Measurements from ENCODE around the gene SIRPG. TPM values are rescaled to one million over a fixed set of nuclear protein-coding genes. Genes with fewer than 3 reads are reported as not detected.

SIRPG gene
- total RNA-seq, 2 donors from 2014 or later = not detected

- H3K4me3 ChIP-seq (ENCODE audit: low read length) = no peak overlapping the region
- H3K27me3 Mint-ChIP-seq (ENCODE audit: insufficient read depth) = no peaks in the 10 kb centered on the region
- 100% methylated on average over 1 of the region's 1 CpG; no CpG with 5 or more reads in 1 of the 2 experiments for WGBS, 2 experiments (ENCODE audit: insufficient coverage in 1 of 2, insufficient read length in 1 of 2)
- H3K27ac Mint-ChIP-seq = no peak overlapping the region
- no peaks in the 10 kb centered on the region for H3K36me3 ChIP-seq (ENCODE audit: control insufficient read depth, insufficient read depth, low read length)
- H3K4me1 Mint-ChIP-seq = no peaks in the 10 kb centered on the region
- H3K9ac ChIP-seq (ENCODE audit: extremely low read depth, low read length, poor library complexity, severe bottlenecking) = no peak overlapping the region
- no peaks in the 10 kb centered on the region for H3K9me3 ChIP-seq (ENCODE audit: control insufficient read depth, low read length)
- H3K4me1 ChIP-seq (ENCODE audit: control insufficient read depth, insufficient read depth, low read length) = no peaks in the 10 kb centered on the region
- H3K27ac ChIP-seq (ENCODE audit: low read depth, low read length) = no peak overlapping the region
- no peak for DNase-seq
- no peak overlapping the region for H3K4me3 Mint-ChIP-seq
- no peaks in the 10 kb centered on the region for H3K36me3 Mint-ChIP-seq (ENCODE audit: low read depth)
- TF ChIP-seq CTCF (conservative IDR thresholded peaks at IDR 0.05) = no peak
- H3K27me3 ChIP-seq (ENCODE audit: control insufficient read depth, insufficient read depth, low read length, poor library complexity, severe bottlenecking) = no peaks in the 10 kb centered on the region
- peaks cover 6% of the 10 kb centered on the region for H3K9me3 Mint-ChIP-seq
Observed at GRCh38 chr20:1621316-1621715, 36.3 kb downstream of the SIRPG start.

DNA sequence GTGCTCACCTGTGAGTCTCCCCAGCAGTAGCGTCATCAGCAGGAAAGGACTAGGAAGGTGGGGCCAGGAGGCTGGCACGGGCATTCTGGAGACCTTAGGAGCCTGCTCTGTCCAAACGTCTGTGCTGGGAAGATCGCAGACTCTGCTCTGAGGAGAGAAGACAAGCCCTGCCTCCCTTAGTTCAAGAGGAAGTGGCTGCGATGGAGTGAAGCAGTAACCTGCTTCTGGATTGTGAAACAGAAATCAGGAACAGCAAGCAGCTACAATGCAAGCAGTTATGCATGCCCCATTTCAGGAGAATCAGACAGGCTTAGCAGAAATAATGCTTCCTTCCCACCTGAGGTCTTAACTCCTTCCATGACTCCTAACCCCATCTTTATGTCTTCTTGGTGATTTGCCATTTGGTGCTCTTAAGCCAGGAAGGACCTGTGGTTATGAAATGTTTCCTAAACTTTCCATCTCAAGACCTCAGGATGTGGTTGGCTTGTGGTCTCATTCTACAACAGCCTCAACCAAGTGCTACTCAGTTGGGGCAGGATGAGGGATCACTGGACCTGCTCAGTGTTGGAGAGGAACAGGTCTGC is 37.6 kb downstream of the SIRPG start, which contains the start of gene SIRPB1:
SIRPB1 (minus strand) TSS at position 149 of the 584 bp plus-strand sequence; CDS start at position 84, 65 bp downstream.
- Histone ChIP-seq H3K9ac (ENCODE audit: extremely low read depth, low read length, poor library complexity, severe bottlenecking) (no peak within 1 kb of the TSS), H3K4me1 (ENCODE audit: control insufficient read depth, insufficient read depth, low read length) (no peaks in the 10 kb centered on the region), H3K27ac (ENCODE audit: low read depth, low read length) (no peak within 1 kb of the TSS), H3K27me3 (ENCODE audit: control insufficient read depth, insufficient read depth, low read length, poor library complexity, severe bottlenecking) (no peaks in the 10 kb centered on the region), H3K9me3 (ENCODE audit: control insufficient read depth, low read length) (no peaks in the 10 kb centered on the region), H3K36me3 (ENCODE audit: control insufficient read depth, insufficient read depth, low read length) (no peaks in the 10 kb centered on the region), H3K4me3 (ENCODE audit: low read length) (no peak within 1 kb of the TSS)
- no peak for TF ChIP-seq CTCF (conservative IDR thresholded peaks at IDR 0.05)
- Mint-ChIP-seq H3K36me3 (ENCODE audit: low read depth) (no peaks in the 10 kb centered on the region), H3K27ac (no peak within 1 kb of the TSS), H3K27me3 (ENCODE audit: insufficient read depth) (no peaks in the 10 kb centered on the region), H3K4me3 (no peak within 1 kb of the TSS), H3K9me3 (peaks cover 6% of the 10 kb centered on the region), H3K4me1 (no peaks in the 10 kb centered on the region)
- DNase-seq = no peak
- WGBS, 2 experiments (ENCODE audit: insufficient coverage in 1 of 2, insufficient read length in 1 of 2) = 88% methylated on average over 5 of the region's 5 CpGs

DNA sequence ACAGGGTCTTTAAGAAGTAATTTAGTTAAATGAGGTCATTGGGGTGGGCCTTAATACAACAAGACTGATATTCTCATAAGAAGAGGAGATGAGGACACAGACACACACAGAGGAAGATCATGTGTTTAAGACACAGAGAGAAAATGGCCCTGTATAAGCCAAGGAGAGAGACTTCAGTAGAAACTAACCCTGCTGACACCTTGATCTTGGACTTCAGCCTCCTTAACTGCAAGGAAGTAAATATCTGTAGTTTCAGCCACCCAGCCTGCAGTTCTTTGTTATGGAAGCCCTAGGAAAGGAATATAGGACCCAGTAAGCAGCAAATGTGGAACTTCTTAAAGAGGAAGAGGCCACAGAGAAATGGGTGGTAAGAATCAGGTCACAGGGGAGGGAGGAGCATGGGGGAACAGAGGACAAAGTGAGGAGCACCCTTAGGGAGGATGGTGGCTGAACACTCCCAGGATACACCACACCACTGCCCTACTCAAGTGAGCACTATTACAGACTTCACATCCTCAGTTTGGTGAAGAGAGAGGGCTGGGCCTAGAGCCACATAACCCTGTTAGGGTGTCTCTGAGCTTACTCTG is 38.5 kb downstream of the SIRPG start:
- H3K4me3 ChIP-seq (ENCODE audit: low read length) = no peak overlapping the region
- no peak for TF ChIP-seq CTCF (conservative IDR thresholded peaks at IDR 0.05)

More for the DNA sequence above, 38.5 kb downstream of the SIRPG start:
- Histone ChIP-seq H3K36me3 (ENCODE audit: control insufficient read depth, insufficient read depth, low read length) (no peaks in the 10 kb centered on the region), H3K9me3 (ENCODE audit: control insufficient read depth, low read length) (no peaks in the 10 kb centered on the region), H3K4me1 (ENCODE audit: control insufficient read depth, insufficient read depth, low read length) (no peaks in the 10 kb centered on the region), H3K27me3 (ENCODE audit: control insufficient read depth, insufficient read depth, low read length, poor library complexity, severe bottlenecking) (no peaks in the 10 kb centered on the region), H3K9ac (ENCODE audit: extremely low read depth, low read length, poor library complexity, severe bottlenecking) (no peak overlapping the region), H3K27ac (ENCODE audit: low read depth, low read length) (no peak overlapping the region)
- Mint-ChIP-seq H3K27ac (no peak overlapping the region), H3K4me3 (no peak overlapping the region), H3K36me3 (ENCODE audit: low read depth) (no peaks in the 10 kb centered on the region), H3K4me1 (no peaks in the 10 kb centered on the region), H3K27me3 (ENCODE audit: insufficient read depth) (no peaks in the 10 kb centered on the region), H3K9me3 (peaks cover 6% of the 10 kb centered on the region)
- DNase-seq = no peak

All from endodermal cell (in vitro differentiated cells).